GM21619 (cell line): ENCODE data around the gene TUSC2.

ENCODE experiments used
- ATAC-seq: cut with Tn5 transposase; IDR thresholded peaks from one replicate; pipeline ENCODE4 v1.9.1; 2021; ENCODE audit not compliant: unreplicated experiment

The TUSC2 gene

DNA sequence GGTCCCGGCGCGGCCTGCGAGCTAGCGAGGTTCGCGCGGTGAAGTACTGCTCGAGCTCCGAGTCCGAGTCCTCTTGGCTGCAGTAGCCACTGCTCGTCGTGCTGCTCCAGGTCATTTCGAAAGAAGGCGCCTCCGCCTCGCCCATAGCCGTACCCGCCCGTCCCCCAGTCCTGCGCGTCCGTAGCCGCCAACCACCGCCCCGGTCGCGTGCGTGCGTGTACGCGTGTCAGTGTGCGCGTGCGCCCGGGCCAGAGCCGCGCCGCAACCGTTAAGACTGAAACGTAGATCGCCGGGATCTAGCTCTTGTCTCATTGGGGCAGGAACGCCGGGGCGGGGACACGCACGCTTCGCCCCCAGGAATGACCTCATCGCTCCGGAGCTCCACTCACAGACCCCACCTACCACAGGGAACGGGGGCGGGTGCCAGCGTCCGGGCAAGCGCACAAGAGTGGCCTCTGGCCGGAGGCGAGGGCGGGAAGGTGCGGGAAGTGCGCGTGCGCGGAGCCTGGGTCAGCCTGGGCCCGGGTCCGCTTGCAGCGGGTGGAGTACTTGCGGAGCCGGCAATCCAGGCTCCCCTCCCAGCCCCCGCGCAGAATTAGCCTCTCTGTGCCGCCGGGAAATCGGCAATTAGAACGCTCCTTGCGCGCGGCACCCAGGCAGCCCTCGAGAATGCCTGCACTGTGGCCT lies 9.3 kb upstream of the TUSC2 start:
- peak; percentile 72 for ATAC-seq

DNA sequence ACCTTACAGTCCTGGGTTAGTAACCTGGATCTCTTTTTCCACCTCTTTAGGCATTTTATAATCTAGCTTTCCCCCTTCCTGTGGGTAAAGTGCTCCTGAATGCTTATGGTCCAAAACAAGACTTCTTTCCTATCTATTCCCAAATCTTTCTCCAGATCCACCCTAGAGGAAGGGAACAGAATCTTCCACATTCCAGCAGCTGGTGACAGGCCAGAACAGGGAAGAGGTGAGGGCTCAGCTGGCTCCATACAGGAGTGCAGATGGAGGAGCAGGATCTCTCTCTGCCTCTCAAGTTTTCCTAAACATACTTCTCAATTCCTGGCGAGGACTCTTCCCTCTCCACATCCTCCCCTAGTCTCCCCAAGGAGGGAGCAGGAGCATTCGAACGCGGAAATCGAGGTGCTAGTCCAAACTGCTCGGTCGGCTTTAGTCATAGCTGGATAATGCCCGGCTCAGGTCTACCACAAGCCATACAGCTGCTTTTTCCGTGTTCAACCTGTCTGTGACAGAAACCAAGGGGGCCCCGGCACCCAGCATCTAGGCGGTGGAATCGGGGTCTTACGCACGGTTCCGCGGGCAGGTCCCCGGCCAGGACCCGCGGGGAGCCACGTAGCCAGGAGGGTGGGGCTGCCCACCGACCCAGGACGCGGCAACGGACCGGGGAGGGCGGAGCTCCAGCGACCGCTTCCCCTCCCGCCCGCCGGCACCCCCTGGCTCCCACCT lies 8.6 kb upstream of the TUSC2 start:
- ATAC-seq: peak; percentile 4

DNA sequence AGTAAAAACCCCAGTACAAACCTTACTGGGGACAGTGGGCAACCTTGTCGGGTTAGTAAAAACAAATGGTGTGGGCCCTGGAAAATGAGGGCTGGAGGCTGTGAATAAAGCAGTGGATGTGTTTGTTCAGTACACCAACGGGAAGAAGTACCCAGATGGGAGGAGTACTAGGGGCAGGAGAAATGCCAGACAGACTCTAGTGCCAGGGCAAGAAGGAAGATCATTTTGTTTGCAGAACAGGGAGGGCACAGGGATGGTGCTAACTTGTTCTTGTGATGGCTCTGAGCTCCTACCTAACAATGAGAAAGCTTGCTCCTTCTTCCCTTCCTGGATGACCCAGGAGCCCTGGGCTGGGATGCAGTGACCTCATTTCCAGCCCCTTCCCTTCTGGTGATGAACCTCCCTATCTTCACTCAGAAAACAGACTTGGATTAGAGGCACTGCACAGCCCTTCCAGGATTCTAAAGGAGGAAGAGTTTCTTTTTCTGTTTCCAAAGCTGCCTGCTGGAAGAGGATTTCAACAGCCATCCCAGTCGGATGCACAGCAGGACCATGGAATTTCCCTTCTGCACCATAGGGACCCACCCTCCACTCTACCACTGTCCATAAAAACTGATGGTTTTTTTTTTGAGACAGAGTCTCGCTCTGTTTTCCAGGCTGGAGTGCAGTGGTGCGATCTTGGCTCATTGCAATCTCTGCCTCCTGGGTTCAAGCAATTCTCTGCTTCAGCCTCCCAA lies 6.5 kb upstream of the TUSC2 start:
- no peak for ATAC-seq

DNA sequence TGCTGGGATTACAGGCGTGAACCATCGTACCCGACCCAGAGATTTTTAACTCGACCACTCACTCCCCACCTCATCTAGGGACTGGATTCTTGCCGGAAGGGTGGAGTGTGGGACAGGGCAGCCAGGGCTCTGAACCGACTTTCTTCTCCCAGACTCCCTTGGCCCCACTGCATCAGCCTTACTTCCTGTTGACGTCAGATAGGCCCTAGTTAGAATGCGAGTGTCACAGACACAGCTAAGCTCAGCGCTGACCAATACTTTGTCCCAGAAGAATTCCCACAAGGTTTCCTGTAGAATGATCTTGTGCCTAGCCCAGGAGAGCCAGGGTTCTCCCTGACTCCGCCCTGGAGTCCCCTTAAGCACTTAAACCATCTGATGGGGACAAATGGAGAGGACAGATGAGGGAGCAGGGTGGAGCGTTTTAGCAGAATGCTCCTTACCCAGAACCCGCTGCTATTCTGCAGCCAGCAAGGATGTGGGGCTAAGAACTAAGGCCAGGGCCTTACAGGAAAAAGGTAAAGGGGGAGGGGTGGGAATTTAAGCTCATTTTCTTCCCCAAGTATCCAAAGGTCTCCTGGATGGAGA lies 5.8 kb upstream of the TUSC2 start:
- ATAC-seq: no peak

DNA sequence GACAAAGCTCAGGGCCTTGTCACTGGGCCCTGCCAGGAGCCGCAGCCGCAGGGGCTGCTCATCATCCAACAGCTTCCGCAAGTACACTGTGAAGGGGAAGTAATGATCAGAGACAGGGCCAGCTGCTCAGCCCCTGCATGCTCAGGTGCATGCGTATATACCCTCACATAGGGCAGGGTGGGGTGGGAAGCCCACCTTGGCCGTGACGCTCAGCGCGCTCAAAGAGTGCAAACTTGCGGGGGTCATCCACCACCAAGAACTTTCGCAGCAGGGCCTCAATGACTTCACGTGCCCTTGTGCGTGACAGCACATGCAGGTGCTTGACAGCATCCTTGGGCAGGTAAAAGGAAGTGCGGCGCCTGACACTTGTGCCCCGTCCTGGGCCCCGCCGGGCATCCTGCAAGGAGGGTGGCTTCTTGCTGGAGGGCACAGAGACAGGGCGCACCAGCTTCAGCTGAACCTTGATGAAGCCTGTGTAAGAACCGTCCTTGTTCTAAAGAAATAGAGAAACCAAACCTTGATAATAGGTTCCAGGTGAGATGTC lies 3.4 kb upstream of the TUSC2 start:
- no peak for ATAC-seq

DNA sequence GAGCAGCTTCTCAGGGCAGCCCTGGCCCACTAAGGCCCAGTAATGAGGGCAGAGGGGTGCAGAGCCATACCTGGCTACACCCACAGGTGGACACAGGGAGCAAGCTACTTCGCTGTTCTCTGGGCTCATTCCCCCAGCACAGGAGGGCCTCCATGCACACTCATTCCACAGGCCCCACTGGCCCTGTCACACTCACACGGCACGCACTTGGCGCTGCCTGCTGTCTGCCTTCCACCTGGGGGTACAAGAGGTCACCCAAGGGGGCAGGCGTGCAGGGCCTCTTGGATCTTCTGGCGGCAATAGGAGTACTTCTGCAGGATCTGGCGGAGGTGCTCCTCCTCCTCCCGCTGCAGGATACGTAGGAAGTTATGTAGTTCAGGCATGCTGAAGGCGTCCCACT lies 2.3 kb upstream of the TUSC2 start:
- no peak for ATAC-seq

DNA sequence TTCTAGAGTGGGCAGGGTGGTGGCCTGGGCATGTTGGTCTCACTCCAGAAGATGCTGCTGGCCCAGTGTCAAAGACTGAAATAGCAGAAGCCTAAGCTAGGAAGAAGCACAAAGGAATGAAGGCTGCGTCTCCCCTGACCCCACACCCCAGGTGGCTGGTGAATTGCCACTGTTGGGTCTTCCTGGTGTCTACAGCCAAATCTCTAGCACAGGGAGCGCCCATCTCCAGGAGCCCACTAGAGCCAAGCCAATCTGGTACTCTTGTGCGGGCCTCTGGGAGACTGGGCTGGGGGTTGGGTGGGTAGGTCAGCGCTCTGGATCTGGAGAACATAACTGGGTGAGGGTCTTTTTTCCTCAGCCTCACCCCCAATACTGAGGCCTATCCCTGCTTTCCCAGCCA lies 894 bp downstream of the TUSC2 start:
- no peak for ATAC-seq

DNA sequence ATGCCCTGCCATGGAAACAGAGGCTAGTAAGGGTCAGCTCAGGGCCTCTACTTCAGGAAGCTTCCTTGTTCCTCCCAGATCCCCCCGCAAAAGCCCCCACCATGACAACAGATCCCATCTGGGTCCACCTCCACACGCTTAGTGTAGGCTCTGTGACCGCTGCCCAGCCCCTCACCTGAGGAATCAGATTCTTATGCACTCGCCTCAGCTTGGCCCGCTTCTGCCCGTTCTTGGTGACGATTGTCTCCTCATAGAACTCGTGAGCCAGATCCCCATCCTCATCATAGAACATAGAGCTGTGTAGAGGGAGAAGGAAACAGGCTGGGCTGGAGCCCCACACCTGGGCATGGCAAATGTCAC lies 1.9 kb downstream of the TUSC2 start:
- no peak for ATAC-seq

DNA sequence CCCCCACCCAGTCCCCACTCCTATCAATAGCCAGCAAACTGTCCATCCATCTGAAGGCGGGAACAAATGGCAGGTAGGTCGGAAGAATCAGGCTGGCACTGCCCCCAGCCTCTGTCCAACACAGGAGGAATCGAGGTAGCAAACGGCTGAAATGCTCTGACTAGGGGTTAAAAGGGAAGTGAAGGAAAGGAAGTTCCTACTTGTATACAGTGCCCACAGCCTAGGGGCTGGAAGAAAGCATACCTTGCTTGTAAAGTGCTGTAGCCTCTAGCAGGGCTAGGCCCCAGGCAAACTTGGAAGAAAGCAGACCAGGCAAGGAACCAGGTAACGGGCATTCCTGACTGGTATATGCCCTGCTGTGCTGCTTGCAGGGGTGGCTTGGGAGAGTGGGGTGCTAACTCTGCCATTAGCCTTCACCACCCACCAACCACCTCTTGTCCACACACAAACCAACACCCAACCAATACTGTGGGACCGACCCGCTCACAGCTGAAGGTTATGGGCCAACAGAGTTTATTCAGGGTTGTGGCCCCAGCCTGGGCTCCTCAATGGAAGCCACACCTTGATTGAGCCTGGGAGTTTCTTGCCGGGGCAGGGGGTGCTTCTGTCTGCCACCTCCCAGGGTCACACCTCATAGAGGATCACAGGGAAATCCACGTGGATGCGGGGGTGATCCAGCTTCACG lies 2.4 kb downstream of the TUSC2 start:
- no peak for ATAC-seq

DNA sequence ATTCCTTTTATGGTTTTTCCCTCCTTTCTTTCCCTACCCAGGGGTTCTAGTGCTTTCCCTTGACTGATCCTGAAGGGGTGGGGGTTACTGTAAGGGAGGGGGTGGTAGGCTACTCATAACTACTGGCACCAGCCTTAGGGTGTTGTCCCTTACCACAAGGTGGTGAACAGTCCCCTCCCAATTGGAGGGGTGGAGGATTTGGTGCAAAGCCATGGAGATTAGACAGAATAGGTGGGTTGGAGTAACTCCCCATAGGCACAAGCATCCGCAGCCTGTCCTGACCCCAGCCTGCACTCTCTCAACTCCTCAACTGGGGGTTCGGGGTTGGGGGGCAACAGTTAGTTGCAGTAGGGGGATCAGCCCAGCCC lies 2.9 kb downstream of the TUSC2 start:
- ATAC-seq: no peak

DNA sequence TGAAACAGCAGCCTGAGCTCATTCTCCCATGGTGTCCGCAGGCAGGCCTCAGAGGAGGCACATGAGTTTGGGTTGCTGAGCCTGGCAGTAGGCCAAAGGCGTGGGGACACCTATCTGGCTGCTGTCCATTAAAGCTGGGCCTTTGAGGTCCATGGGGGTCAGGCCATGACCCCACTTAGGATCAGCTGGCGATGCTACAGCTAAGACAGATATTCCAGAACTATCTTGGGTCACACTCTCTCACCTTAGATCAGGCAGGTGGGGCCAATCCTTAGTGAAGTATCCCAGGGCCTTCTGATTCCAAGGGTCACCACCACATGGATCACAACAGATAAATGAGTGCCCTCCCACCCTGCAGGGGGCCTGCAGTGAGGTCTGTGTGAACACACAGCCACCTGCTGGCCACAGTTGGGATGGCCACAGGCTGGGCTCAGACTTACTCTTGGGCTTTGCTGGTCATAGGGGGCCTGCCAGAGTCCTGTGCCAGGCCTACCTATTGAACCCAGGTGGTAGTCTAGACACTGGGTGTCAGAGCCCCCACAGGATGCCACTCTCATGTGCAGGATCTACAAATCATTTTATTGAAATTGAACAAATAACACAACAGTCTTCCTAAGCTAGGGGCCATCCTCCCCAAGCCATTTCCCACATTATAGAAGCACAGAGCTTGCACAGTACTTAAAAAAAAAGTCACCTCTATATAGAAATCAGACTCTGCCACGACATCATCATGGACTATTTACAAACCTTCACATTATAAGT lies 3.5 kb downstream of the TUSC2 start:
- no peak for ATAC-seq

DNA sequence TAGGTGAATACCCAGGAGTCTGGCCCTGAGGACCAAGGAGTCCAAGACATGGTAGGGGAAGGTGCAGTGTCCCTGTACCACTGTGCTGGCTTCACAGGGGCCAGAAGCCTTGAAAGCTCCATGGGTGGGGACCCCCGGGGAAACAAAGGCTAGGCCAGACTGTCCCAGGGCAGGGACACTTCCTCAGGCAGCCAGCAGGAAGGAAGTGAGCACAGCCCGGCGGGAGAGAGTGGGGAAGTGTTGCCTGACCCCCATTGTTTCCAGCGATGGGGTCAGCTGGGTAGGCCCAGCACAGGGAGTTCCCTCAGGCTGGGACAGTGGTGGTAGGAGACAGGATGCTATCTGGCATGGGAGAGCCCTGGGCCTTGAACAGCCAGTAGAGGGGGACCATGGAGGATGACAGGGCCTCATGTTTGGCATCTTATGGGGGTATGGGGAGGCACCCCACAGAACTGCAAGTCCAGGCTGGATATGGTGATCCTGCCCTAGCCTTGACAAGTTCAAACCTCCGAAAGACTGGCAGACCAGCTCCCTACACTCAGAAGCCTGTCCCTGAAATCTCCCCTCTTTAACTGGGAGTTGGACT lies 4.3 kb downstream of the TUSC2 start:
- ATAC-seq: no peak

DNA sequence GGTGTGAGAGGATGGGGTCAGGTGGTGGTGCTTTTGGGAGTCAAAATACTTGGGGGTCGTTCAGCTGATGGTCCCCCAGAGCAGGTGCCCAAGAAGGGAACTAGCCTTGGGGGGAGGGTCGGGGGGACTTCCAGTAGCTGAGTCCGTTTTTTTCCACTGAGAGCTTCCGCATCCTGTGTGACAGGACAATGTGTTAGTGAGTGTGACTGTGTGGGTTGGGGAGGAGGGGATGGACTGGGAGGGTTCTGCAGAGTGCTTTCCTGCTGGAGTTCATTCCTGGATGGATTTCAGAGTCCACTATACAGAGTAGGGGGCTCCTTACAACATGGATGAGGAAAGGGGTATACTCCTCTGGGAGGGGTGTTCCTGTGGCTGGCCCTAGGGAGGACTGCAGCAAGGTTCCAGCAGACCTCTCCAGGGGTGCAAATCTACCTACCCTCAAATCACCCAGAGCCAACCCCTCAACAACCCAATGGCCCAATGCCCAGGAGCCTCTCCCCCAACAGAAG lies 4.9 kb downstream of the TUSC2 start:
- no peak for ATAC-seq

DNA sequence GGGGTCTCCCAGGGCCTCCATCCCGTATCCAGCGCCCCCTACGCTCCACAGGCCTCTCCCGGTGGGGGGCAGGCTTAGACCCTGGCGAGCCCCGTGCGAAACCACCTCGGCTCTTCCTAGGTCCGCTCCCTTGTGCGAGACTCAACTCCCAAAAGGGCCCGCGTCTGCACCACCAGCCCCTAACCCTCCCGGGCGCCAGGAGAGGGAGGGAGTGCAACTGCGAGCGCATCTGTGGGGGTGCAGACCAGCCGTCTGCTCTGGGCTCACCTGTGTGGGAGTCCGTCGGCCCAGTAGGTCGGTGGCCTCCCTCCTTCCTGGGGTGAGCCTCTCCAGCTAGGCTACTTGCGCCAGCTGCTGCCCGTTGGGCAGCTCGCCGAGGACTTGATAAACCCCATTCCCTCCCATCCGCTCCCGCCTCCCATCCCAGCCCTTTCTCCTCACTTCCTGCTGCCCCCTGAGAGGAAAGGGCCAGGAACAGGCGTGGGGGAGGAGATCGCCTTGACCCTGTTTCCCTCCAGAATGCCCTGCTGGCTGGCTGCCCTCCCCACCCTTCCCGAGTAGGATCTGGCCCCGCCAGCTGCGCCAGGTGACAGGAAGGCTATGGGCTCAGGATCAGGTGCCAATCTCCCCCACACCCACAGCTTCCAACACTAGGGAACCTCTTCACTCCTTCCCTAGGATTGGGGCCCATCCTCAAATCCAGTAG lies 5.5 kb downstream of the TUSC2 start, which contains the start of gene HYAL2:
TSS of gene HYAL2 (minus strand) at position 360 of the 706 bp plus-strand sequence. CDS start 2,256 bp downstream, outside the sequence.
- ATAC-seq: no peak

DNA sequence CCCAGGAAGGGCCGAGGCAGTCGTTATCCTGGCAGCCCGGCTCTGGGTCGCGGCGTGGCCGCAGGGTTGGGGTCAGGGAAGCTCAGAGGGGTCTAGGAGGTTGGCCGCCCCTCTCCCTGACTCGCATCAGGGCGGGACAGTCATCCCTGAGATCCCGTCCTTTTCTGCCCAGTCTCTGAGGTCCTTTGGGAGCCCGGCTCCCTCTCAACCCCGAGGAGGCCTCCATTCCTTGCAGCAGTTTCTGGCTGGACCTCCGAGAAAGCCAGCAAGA lies 6.0 kb downstream of the TUSC2 start:
- no peak for ATAC-seq

DNA sequence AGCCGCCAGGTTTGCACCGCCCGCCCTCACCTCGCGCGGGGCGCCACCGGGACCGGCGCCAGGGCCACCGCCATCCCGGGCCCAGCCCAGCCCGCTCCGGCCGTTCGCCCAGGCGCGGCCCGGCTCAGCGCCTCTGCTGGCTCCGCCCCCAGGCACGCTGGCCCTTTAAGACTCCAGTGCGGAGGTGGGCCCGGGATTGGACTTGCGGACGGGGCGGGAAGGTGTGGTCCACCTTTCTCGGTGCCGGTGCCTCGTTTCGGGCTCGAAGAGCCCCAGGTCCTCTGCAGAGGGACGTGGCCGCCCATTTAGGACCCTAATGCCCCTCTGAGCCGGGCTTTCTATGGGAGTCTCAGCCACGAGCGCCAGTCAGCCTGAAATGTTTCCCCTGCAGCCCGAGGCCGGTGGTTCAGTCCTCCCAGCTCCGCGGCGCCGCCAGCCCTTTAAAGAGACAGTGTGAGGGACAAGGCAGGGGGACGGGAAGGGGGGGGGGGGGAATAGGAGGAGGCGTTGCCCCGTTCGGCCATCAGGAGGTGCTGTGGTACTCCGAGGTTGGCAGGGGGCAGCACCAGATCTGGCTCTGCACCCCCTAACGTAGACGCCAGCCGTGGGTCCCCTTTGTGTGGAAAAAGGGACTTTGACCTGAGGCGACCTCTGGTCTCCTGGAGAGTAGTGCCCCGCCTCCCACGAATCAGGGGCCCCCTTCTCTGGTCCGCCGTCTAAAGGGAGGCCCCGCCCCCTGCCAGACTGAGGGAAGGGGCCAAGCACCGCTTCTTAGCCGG lies 6.5 kb downstream of the TUSC2 start:
- peak; percentile 77 for ATAC-seq

DNA sequence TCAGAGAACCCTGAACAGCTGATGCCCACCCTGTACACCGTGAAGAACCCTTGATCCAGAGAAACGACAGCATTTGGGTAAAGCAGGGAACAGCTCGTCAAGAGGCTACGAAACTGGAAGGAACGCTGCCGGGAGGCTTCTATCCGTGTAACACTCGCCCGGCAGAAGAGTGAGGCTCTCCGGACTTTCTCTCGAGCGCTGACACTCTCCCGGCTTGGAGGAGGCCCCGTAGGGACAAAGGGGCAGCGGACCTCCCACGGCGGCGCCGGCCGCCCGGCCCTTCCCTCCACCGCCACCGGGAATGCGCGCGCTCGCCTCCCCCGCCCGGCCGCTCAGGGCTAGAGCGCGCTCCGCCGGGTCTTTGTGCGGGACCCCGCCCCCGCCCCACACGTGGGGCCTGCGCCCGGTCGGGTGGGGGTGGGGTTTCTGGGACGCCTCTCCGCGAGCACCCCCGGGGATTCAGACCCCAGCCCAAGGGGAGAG lies 7.1 kb downstream of the TUSC2 start:
- ATAC-seq: peak; percentile 43

DNA sequence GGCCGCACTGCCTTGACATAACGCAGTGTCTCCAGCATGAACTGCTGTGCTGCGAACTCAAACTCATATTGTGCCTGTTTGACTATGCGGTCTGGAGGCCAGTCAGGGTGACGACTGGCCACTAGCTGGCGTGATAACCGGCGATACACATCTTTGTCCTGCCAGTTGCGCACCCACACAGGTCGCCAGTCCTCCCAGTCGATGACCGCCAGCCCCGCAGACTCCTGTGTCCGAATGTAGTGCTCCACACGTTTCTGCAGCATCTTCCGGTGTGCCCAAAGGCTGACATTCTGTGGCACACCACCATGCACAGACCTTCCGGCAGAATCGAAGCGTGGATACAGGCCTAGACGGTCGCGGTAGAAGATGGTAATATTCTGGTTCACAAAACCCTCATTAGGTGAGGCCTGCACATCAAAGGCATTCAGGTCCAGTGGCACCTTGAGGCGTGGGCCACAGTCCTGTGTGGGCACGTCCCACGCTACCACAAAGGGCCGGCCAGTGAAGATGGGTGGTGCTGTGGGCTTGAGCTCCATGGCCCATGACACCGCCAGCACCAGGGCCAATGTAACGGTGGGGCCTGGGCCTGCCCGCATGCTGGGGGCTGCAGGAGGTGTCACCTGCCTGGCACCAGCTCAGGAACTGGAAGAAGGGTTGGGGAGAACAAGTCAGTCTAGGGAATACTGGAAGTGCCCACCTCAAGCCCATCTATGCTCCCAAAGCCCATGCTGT lies 8.0 kb downstream of the TUSC2 start:
- no peak for ATAC-seq
